Measurements from ENCODE around the gene MEGF8.

MEGF8 gene

GRCh38 chr19:42368360-42368759 is 42.9 kb downstream of the MEGF8 start:
- DNase-seq (ENCODE audit: low spot score): no peak
- in situ Hi-C loops (cut with MboI; ENCODE audit: low sequenced_read_pairs, unreplicated experiment): no loop called here
- no peak for TF ChIP-seq CTCF (IDR thresholded peaks at IDR 0.05; ENCODE audit: borderline replicate concordance, control extremely low read depth, extremely low read depth, insufficient read depth, missing control alignments)

- DNase-seq (ENCODE audit: low spot score): no peak
- TF ChIP-seq CTCF (IDR thresholded peaks at IDR 0.05; ENCODE audit: borderline replicate concordance, control extremely low read depth, extremely low read depth, insufficient read depth, missing control alignments): no peak
- in situ Hi-C loops (cut with MboI; ENCODE audit: low sequenced_read_pairs, unreplicated experiment): no loop called here
Observed at GRCh38 chr19:42368765-42369164, 43.3 kb downstream of the MEGF8 start.

- no peak for TF ChIP-seq CTCF (IDR thresholded peaks at IDR 0.05; ENCODE audit: borderline replicate concordance, control extremely low read depth, extremely low read depth, insufficient read depth, missing control alignments)
- in situ Hi-C loops (cut with MboI; ENCODE audit: low sequenced_read_pairs, unreplicated experiment): no loop called here
- DNase-seq (ENCODE audit: low spot score): no peak
Observed at GRCh38 chr19:42369433-42370067, 44.1 kb downstream of the MEGF8 start.

- no peak for TF ChIP-seq CTCF (IDR thresholded peaks at IDR 0.05; ENCODE audit: borderline replicate concordance, control extremely low read depth, extremely low read depth, insufficient read depth, missing control alignments)
- in situ Hi-C loops (cut with MboI; ENCODE audit: low sequenced_read_pairs, unreplicated experiment): no loop called here
- DNase-seq (ENCODE audit: low spot score): no peak
Observed at GRCh38 chr19:42370068-42370520, 44.7 kb downstream of the MEGF8 start.

- no peak for TF ChIP-seq CTCF (IDR thresholded peaks at IDR 0.05; ENCODE audit: borderline replicate concordance, control extremely low read depth, extremely low read depth, insufficient read depth, missing control alignments)
- in situ Hi-C loops (cut with MboI; ENCODE audit: low sequenced_read_pairs, unreplicated experiment): no loop called here
- no peak for DNase-seq (ENCODE audit: low spot score)
Observed at GRCh38 chr19:42370626-42371175, 45.3 kb downstream of the MEGF8 start.

GRCh38 chr19:42374826-42375376 is 49.5 kb downstream of the MEGF8 start:
- DNase-seq (ENCODE audit: low spot score): no peak
- in situ Hi-C loops (cut with MboI; ENCODE audit: low sequenced_read_pairs, unreplicated experiment): no loop called here
- no peak for TF ChIP-seq CTCF (IDR thresholded peaks at IDR 0.05; ENCODE audit: borderline replicate concordance, control extremely low read depth, extremely low read depth, insufficient read depth, missing control alignments)
